Activated effector memory CD4-positive, alpha-beta T cell treated with Interleukin-2 at 50 U/mL for 16 hours (primary cell): Measurements from ENCODE around the gene PIK3R1.

Experiments
- DNase-seq: peaks from one replicate; pipeline ENCODE4 v3.0.0-alpha.2; 2020

The PIK3R1 gene

DNA sequence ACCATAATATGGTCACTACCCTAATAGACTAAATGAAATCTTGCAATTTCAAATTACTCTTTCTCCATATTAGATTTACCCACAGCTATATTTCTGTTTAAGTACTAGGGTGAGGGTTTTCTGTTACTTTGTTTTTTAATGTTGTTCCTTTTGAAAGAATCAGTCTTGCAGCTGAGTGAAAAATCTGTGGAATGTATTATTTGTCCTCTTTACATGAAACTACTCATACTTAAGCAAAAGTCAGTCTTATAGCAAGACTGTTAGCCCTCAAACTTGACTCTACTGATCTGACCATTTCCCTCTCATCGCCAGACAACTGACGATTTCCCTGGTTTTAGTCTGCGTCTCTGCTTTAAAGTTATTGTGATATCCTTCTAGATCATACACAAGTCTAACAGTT, 84.0 kb downstream of the PIK3R1 start:
- DNase-seq, result no peak

- DNase-seq, result no peak
Observed at GRCh38 chr5:68303038-68303738, 87.6 kb downstream of the PIK3R1 start.

DNA sequence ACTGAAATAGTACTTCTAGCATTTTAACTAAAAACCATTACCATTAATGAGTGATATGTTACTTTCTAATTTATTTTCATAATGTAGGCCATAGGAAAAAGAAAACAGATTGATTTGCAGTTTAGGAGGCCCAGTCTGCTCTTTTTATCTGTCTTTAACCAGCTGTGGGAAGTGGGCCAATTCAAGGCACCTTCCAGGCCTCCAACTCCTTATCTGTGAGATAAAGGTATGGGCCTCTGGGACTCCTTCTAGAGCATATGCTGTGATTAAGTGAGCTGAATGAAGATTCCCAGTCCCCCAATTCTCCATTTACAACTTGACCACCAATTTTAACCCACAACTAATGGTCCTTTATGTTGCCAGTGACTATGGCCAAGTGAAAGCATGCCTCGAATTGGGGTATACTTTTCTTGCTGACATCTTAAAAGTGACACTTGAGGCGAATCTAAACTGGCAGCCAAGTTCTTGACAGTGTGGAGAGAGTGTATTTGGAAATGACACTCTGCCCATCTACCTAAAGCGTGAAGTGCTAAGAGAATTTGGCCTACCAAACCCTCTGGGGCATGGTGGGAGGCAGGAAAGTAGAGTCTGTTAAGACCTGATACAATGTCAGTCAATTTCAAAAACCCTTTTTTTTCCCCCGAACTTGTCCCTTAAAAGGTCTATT, 88.3 kb downstream of the PIK3R1 start:
- DNase-seq, result no peak

DNA sequence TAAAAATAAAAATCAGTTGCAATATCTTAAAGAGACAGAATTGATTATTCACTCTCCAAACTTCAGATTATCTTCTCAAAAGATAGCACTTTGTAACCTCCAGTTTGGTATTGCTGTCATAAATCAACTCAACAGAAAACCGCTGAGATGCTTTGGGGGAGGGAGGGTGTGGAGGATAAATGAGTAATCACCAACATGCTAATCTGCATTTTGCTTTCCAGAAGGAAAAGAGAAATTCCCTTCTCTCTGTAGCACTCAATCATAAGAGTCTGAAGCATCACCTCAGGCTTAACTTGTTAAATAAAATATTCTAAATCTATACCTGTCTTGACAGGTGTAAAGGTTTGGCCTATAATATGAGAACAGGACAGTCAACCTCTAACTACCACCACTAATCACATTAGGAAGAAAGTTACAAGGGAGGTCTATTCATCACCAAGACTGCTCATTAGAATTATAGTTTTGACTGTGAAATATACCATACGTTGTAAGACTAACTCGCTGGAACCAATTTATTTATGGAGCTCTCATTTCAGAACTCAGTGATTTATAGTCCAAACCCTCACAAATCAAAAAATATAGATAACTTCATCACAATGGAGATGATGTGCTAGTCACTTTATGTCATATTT, 89.0 kb downstream of the PIK3R1 start:
- no peak for DNase-seq

DNA sequence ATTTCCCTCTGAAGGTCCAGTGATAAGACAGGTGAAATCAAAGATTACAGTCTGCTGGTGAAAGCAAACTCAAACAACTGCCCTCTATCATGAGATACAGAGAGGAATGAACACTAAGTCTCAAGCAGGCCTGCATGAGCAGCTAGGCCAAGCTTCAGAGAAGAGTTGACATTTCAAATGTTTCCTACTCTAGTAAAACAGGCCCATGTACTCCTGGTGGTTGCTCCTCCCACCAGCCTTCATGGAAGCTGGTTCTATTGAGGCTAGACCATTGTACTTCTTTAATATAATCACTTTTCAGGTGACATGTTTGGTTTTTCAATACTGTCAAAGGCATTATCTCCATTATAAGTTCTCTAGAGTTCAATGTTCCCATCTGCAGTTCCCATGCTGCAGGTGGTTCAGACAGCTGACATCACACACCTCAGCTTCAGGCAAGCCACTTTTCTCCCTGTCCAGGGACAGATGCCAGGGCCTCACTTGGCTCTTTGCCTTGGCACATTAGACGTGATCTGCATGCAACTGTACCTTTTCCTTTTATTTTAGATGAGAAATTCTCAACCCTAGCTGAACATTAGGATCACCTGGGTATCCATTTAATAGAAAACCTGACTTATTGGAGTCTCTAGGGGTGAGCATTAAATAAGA, 89.8 kb downstream of the PIK3R1 start:
- DNase-seq, result no peak

DNA sequence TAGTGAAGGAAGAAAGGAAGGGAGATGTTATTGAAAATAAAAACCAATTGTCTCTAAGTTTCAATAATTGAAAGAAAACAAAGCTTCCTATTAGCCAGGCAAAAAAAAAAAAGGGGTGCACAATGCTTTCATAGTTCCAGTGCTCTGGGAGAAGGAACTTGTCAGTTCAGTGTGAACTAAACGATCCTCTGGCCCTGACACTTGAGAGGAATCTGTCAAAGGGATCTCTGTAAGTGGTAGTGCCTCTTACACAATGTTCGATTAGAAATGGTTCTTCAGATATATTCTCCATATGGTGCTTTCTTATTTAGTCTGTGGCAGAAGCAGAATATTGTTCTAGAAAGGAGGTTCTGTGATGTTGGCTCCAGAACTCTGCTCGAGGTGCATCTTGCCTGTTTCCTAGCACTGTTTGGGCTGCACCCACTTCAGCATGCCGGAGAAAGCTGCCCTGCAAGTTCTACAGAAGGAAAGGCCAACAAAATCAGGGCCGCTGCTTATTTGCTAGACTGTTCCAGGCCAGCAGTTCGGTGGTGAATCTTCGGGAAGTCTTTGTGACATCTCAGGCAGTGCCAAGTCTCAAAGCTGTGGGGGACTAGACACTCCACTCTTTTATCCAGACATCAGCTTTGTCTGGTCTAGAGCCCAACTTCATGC, 90.9 kb downstream of the PIK3R1 start:
- DNase-seq, result no peak

GRCh38 chr5:68313336-68313735, 97.8 kb downstream of the PIK3R1 start:
- DNase-seq, result no peak

GRCh38 chr5:68314465-68314864, 98.9 kb downstream of the PIK3R1 start:
- no peak for DNase-seq

GRCh38 chr5:68315679-68316271, 100.2 kb downstream of the PIK3R1 start:
- peak; percentile 13 for DNase-seq

DNA sequence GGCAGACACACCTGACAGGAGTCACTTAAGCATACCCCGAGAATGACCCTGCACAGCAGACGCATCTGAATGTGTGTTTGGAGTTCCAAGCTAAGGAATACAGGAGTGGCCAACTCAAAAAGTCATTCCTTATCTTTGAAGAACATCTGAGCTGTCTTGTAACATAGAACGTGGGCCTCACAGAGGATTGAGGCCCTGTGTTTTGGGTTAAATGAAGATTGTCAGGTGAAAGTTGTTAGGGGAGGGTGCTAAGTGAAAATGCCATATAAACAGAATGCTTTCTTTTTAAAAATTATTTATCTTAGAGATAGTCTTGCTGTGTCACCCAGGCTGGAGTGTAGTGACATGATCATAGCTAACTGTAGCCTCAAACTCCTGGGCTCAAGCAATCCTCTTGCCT, 100.9 kb downstream of the PIK3R1 start:
- no peak for DNase-seq

DNA sequence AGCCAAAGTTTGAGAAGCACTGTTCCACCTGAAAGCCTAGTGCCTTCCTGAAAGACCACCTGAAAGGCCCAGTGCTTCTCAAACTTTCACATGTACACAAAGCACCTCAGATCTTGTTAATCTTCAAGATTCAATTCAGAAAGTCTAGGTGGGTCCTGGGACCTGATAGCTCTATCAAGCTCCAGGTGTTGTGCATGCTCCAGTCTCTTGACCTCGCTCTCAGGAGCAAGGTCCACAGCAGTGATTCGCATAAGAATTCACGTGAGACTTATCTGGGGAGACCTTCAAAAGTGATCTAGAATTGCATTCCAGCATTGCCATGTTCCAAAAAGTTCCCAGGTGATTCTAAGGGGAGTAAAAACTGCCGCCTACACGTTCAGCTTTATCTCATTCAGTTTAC, 102.1 kb downstream of the PIK3R1 start:
- DNase-seq, result no peak

- no peak for DNase-seq
Observed at GRCh38 chr5:68318955-68319705, 103.6 kb downstream of the PIK3R1 start.

DNA sequence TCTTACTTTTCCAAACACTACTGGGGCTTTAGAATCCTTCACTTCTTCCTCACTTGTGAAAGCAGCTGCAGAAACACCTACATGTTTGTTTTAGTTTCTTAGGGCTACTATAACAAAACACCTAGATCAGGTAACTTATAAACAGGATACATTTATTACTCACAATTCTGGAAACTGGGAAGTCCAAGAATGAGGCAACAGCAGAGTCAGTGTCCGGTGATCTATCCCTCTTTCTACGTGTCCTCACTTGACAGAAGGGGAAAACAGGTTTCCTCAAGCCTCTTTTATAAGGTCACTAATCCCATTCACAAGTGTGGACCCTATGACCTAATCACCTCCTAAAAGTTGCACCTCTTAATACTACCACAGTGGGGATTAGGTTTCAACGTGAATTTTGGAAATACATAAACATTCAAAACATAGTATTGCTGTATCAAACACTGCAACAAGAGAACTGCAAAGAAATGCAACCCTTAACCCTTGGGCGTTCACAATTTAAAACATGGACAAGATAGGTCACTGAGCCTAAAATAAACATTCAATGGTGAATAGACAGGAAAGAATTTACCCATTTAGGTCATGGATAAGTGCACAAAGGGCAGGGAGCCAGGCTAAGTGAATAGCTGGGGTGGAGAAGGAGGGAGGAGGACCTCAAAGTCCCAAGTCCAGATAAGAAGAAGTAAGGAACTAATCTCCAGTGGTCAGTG, 104.3 kb downstream of the PIK3R1 start:
- DNase-seq, result no peak

DNA sequence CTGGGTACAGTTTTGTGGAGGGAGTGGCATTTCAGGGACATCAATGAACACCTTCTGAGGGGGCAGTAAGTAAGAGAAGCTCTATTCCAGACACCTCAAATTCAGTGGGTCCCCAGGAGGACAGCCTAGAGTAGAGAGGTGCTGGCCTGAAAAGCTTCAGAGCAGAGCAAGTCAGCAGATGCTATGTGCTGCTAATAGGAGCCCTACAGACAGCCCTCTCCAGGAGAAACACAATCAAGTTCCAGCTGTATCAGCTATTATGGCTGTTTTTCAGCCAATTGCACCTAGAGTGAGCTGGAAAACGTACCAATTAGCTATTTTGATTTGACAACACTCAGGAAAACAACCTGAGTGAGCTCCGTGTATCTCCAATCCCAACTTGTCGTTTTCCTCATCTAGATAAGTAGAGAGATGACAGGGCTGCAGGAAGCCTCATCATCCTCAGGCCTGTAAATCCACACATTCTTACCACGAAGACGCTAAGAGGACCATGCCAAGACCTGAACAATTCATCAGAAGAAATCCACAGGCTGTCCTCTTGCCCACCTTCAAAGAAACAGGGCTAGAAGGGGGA, 104.9 kb downstream of the PIK3R1 start:
- DNase-seq, result no peak

- no peak for DNase-seq
Observed at GRCh38 chr5:68325065-68325580, 109.6 kb downstream of the PIK3R1 start.

DNA sequence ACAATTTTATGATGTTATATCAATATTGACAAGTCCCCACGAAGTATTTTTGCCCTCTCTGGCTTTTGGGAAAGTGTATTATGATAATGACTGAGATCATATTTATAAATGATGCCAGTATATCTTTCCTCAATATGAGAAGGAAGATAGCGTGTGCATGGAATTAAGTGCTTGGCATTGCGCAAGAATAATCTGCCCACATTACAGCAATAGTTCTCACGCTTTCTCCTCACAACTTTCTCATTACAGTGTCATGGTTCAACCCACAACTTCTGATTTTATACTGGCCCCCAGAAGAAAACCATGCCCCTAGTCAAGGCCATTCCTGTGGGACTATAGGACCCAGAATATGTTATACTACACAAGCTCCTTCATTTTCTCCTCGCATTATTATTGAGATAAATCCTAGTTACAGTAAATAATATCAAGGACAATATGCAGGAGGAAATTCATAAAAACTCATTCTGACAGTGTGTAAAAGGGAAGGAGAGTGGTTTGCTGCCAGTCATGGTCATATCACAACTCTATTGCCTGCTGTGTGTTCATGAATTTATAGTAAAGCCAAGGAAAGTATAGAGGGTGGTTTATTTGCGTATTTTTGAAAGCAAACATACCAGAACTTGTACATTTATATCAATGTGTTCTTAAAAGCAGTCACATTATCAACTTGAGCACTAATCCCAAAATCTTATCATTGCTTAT, 114.1 kb downstream of the PIK3R1 start:
- DNase-seq, result no peak

GRCh38 chr5:68330574-68330973, 115.0 kb downstream of the PIK3R1 start:
- DNase-seq, result no peak

DNA sequence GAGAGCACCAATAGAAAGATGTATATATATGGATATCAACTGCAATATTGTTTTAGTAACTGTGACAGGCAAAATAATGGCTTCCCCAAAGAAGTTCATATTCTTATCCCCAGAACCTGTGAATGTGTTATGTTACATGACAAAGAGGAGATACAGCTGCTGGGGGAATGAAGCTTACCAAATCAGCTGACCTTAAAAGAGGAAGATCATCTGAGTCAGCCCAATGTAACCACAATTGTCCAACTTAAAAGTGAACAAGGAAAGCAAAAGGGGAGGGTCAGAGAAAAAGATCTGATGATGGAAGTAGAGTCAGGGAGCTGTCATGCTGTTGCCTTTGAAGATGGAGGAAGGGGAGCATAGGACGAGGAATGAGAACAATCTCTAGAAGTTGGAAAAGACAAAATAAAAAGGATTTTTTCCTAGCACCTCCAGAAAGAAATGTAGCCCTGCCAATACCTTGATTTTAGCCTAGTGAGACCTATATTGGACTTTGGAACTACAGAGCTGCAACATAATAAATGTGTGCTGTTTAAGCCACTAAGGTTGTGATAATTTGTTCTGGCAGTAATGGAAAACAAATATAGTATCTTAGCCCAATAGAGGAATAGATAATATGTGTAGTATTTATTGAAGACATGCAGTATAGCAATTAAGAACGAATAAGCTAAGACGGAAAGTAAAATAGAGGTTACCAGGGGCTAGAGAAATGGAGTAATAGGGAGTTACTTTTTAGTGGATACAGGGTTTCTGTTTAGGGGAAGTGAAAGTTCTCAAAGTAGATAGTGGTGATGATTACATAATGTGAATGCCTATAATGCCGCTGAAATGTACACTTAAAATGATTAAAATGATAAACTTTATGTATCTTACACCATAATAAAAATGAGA, 115.9 kb downstream of the PIK3R1 start:
- DNase-seq, result no peak

- DNase-seq, result no peak
Observed at GRCh38 chr5:68332080-68332451, 116.5 kb downstream of the PIK3R1 start.
